GM19463 (cell line): Measurements from ENCODE around the gene PTPN1.
"Not testable (repeated sequence)": the region's sequence is repeated elsewhere in the genome, so short reads cannot be mapped to it uniquely, and the experiment has no call there.

Experiments used
- ATAC-seq: cut with Tn5 transposase; IDR thresholded peaks from one replicate; pipeline ENCODE4 v1.9.1; 2021; ENCODE audit warnings: mild to moderate bottlenecking, moderate library complexity; ENCODE audit not compliant: unreplicated experiment

Gene PTPN1

GRCh38 chr20:50478162-50478990 is 31.8 kb upstream of the PTPN1 start:
- ATAC-seq = peak; percentile 82

DNA sequence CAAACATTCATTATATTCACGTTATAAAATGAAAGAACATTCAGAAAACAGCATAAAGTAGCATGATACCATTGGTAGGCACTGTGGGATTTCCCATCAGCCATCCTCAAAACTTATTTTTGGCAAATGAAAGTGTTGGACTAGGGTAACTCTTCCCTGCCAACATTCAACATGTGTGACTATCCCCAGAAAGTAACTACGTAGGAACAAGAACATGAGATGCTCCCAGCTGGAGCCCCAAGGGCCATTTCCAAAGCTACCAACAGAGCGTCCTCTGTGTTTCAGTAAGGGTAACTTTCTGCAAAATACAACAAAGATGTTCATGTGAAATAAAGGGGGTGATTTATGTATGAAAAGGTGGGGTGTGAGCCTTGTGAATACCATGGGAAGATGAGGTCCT is 28.4 kb upstream of the PTPN1 start:
- ATAC-seq = no peak

GRCh38 chr20:50482396-50482981 is 27.7 kb upstream of the PTPN1 start:
- ATAC-seq = no peak

DNA sequence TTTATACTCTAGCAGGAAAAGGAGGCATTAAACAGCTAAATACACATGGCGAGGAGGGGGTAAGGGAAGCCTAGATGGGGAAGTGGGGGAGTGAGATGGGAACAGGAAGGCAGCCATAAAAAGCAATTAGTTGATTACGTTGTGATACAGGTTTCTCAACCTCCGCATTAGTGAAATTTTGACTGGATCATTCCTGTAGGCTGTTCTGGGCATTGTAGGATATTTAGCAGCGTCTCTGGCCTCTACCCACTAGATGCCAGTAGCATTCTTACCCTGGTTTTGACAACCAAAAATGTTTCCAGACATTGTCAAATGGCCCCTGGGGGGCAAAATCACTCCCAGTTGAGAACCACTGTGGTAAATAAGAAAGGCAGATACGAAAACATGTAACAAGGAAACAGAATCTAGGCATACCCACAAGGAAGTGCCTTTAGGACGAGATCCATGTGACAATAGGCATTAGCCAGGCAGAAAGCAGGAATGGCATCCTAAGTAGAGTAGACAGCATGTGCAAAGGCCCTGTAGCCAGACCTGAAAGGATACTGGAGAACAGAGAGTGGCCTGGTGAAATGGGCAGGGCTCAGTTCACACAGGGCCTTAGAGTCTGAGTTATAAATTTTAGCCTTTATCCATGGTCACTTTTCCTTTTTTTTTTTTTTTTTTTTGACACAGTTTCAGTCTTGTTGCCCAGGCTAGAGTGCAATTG is 25.8 kb upstream of the PTPN1 start:
- ATAC-seq = no peak

- no peak for ATAC-seq
Observed at GRCh38 chr20:50487397-50487796, 22.8 kb upstream of the PTPN1 start.

DNA sequence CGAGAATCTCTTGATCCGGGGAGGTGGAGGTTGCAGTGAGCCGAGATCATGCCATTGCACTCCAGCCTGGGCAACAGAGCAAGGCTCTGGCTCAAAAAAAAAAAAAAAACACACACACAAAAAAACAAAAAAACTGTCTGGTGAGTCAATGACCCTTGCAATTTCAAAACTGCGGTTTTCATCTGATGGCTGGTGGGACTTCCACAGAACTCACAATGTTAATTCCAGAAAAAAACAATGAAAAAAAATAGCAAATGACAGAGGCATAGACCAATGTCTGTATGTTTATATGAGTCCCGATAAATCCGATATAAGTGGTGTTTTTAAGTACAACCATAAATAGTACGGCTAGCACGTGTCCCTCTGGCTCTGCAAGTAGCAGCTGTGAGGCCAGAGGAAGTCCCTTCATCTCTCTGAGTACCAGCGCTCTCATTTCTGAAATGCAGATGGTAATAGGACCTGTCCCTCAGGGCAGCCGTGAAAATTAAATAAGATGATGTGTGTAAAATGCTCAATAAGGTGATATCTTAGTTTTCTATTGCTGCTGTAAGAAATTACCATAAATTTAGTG is 21.9 kb upstream of the PTPN1 start:
- ATAC-seq = no peak

DNA sequence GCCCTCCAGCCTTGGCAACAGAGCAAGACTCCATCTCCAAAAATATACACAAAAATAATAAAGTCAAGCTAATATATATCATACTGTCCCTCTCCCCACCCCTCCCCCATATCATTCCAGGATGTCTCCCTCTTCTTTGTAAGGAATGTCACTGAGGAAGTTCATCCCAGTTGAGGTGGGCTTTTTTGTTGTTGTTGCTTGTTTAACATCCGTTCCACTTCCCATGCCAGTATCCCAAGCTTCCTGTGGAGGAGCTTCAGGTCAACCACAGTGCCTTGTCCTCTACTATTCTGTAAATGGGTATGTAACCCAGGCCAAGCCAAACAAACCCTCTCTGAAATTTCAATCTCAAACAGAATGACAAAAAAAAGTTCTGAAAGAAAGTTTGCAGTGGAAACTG is 19.0 kb upstream of the PTPN1 start:
- ATAC-seq = no peak

DNA sequence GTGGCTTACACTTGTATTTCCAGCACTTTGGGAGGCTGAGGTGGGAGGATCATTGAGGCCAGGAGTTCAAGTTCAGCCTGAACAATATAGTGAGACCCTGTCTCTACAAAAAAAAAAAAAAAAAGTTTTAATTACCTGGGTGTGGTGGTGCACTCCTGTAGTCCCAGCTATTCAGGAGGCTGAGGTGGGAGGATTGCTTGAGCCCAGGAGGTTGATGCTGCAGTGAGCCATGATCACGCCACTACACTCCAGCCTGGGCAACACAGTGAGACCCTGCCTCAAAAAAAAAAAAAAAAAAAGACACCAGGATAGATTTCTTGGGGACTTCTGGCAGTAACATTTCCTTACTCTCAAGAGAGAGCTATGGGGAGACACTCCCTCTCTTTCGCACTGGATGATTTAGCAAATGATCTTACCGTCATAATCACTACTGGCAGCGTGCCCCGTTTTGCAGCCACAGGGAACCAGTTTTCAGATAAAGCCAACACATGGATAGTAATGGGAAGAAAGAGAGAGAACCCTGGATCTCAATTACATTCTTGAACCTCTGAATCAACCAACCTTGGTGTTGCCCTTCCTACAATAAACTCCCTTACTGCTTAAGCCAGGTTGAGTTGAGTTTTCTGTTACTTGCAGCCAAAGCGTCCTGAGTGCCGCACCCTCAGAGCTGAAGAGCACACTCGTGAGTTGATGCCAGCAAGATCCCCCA is 18.1 kb upstream of the PTPN1 start:
- no peak for ATAC-seq

- ATAC-seq = no peak
Observed at GRCh38 chr20:50493881-50494253, 16.3 kb upstream of the PTPN1 start.

DNA sequence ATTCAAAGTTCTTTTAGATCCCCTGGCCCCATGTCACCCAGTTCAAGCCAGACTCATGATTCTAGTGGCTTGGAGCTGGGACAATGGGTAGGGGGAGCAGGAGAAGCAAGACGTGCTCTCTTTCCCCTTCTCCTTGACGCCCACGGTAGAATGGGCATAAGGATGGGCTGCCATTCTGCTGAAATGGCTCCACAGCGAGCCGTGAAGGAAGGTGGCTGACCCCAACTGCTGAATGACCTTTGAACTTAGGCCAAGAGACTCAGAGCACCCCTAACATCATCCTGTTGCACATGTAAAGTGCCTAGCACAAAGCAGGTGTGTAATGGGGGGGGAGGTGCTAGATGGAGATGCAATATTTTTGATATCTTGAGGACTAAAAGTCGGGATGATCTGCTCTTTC is 15.8 kb upstream of the PTPN1 start:
- ATAC-seq = no peak

DNA sequence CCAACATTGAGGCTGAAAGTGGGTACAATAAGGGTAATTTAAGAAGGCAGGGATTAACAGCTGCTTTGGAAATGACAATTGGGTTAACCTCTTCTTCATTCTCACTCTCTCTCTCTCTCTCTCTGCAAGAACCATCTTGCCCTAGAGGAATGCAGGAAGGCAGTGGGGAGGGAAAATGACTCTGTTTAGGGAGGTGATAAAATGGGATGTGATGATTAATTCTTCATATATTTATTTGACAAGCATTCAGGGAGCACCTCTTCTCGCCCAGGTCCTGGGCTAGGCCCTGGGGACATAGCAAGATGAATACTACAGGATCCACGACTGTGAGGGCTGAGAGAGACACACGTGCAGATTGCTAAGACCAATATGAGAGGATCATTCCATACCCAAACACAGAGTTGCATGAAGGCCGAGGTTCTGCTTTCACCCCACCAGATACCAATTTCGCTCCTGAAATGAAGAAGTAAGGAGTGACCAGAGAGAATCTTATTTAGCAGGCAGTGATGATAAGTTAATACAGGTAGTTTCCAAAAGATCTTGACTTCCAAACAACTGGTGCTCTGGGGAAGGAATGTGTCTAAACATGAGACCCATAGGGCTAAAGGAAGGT is 13.3 kb upstream of the PTPN1 start:
- no peak for ATAC-seq

DNA sequence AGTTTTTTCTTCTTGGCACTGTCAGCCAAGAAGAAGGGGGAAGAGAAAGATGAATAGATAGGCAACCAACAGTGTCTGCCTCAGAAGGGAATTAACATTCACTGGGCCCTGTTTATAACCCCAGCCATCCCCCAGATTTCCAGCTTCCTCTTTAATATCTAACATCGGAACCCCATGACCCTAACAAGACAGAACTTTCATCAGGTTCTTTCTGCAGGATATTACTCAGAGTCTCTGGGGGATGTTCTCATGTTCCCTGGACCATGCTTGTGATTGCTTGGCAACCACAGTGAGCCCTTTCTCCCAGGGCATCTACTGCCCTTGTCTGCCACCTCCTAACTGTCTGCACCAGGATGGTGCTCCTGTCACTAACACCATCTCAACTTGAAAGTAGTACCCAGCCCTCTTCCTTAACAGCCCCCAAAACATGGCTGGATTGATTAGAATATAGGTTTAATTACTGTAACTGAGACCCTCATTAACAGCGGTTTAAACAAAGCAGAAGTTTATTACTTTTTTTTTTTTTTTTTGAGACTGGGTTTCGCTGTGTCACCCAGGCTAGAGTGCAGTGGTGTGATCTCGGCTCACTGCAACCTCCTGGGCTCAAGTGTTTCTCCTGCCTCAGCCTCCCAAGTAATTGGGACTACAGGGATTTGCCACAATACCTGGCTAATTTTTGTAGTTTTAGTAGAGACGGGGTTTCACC is 12.0 kb upstream of the PTPN1 start:
- no peak for ATAC-seq

GRCh38 chr20:50499938-50500337 is 10.2 kb upstream of the PTPN1 start:
- ATAC-seq = no peak

DNA sequence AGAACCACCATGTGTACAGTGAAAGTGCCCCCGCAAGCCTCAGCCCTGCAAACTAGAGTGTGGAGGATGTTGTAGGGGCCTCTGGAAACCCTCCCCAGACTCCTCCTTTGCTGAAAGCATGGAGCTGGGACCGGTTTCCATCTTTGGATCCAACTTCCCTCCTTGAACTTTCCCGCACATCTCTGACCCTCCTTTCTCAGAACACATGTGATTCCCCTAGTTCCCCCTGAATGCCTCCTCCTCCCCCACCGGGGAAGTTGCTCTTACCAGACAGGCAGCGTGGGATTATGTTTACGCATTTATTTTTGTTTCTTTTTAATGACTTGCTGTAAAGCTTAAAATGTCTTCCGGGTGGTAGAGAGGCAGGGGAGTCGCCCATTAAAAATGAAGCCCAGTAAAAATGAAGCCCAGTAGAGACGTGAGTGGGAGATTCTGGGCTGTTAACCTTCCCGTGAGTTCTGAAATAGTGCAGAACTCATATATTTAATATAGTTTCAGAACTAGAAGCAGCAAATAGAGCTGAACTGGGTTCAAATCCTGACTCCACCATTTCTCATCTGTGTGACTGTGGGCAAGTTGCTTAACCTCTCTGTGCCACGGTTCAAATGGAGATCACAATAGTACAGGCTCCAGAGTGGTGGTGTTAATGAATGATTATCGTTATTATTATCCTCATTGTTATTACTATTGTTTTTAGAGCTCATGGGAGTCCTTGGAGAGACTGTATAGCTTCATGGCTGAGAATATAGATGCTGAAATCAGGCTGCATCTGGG is 8.0 kb upstream of the PTPN1 start:
- ATAC-seq = no peak

- ATAC-seq = no peak
Observed at GRCh38 chr20:50504231-50504823, 5.9 kb upstream of the PTPN1 start.

GRCh38 chr20:50506270-50506579 is 4.0 kb upstream of the PTPN1 start:
- ATAC-seq = no peak

- ATAC-seq = not testable (repeated sequence)
Observed at GRCh38 chr20:50507745-50508144, 2.4 kb upstream of the PTPN1 start.

DNA sequence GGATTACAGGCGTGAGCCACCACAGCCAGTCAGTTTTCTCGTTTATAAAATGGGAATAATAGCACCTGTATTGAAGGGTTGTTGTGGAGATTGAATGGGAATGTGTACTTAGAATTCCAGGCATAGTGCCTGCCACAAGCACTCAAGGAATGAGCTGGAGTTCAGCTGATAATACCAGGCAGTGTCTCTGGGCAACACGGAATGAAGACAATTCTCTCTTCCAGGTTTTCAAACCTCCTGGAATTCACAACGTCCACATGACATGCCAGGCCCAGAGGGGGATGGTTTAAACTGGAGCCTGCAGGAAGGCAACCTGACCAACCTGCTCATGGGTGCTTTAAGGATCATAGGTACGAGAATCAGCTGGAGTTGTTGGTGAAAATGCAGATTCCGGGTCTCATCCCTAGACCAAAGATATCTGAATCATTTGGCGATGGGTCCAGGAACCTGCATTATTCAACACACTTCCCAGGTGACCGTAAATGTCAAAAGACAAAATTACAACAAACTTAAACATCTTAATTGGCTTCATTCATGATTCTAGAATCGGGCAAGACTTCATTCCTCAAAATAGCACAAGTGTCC is 1.9 kb upstream of the PTPN1 start:
- no peak for ATAC-seq
